GM21390 (cell line): Measurements from ENCODE around the gene SPRED1.
"Not testable (repeated sequence)": the region's sequence is repeated elsewhere in the genome, so short reads cannot be mapped to it uniquely, and the experiment has no call there.

ENCODE experiments used
- ATAC-seq: cut with Tn5 transposase; IDR thresholded peaks from one replicate; pipeline ENCODE4 v1.9.1; 2021; ENCODE audit not compliant: unreplicated experiment

The SPRED1 gene

GRCh38 chr15:38229705-38230310 is 22.8 kb upstream of the SPRED1 start:
- ATAC-seq, result no peak

GRCh38 chr15:38231436-38231835 is 21.2 kb upstream of the SPRED1 start:
- ATAC-seq, result no peak

- not testable (repeated sequence) for ATAC-seq
Observed at GRCh38 chr15:38237021-38237420, 15.6 kb upstream of the SPRED1 start.

GRCh38 chr15:38238311-38238710 is 14.3 kb upstream of the SPRED1 start:
- ATAC-seq, result peak; percentile 70

GRCh38 chr15:38242055-38242454 is 10.6 kb upstream of the SPRED1 start:
- peak; percentile 85 for ATAC-seq

GRCh38 chr15:38243278-38244055 is 9.2 kb upstream of the SPRED1 start:
- ATAC-seq, result no peak

- no peak for ATAC-seq
Observed at GRCh38 chr15:38247336-38247735, 5.3 kb upstream of the SPRED1 start.

- ATAC-seq, result no peak
Observed at GRCh38 chr15:38253351-38253781, 730 bp downstream of the SPRED1 start.

GRCh38 chr15:38254051-38254883 is 1.6 kb downstream of the SPRED1 start:
- peak; percentile 51 for ATAC-seq

- no peak for ATAC-seq
Observed at GRCh38 chr15:38255690-38256089, 3.1 kb downstream of the SPRED1 start.

GRCh38 chr15:38257676-38258075 is 5.0 kb downstream of the SPRED1 start:
- ATAC-seq, result no peak

- ATAC-seq, result no peak
Observed at GRCh38 chr15:38259134-38259533, 6.5 kb downstream of the SPRED1 start.

- no peak for ATAC-seq
Observed at GRCh38 chr15:38260077-38260476, 7.4 kb downstream of the SPRED1 start.

GRCh38 chr15:38263251-38263650 is 10.6 kb downstream of the SPRED1 start:
- ATAC-seq, result no peak

- ATAC-seq, result no peak
Observed at GRCh38 chr15:38263996-38264395, 11.4 kb downstream of the SPRED1 start.

GRCh38 chr15:38266247-38266986 is 13.8 kb downstream of the SPRED1 start:
- ATAC-seq, result no peak

- no peak for ATAC-seq
Observed at GRCh38 chr15:38267421-38268022, 14.9 kb downstream of the SPRED1 start.

GRCh38 chr15:38271144-38271543 is 18.5 kb downstream of the SPRED1 start:
- ATAC-seq, result no peak

- ATAC-seq, result no peak
Observed at GRCh38 chr15:38271895-38272294, 19.3 kb downstream of the SPRED1 start.

- ATAC-seq, result not testable (repeated sequence)
Observed at GRCh38 chr15:38272431-38272830, 19.8 kb downstream of the SPRED1 start.

- ATAC-seq, result no peak
Observed at GRCh38 chr15:38274135-38274534, 21.5 kb downstream of the SPRED1 start.
